Brain microvascular endothelial cell (primary cell): ENCODE data around the gene MAN1A1.

Source experiments
- DNase-seq: peaks from one replicate; pipeline ENCODE4 v3.0.0-alpha.2; 2020
- H3K27ac ChIP-seq: fragments of 250-450 bp; sonication (Bioruptor Pico); 2 replicates; pipeline ENCODE4 v1.5.1; 2020; ENCODE audit warnings: mild to moderate bottlenecking, moderate library complexity
- H3K27me3 ChIP-seq: fragments of 250-450 bp; sonication (Bioruptor Pico); replicated peaks from 2 replicates; pipeline ENCODE4 v1.5.1; 2020; ENCODE audit warnings: mild to moderate bottlenecking
- H3K36me3 ChIP-seq: fragments of 250-450 bp; sonication (Bioruptor Pico); replicated peaks from 2 replicates; pipeline ENCODE4 v1.5.1; 2020; ENCODE audit warnings: mild to moderate bottlenecking
- H3K4me3 ChIP-seq: 2 replicates; pipeline ENCODE4 v1.5.1; 2011; ENCODE audit warnings: low read depth, mild to moderate bottlenecking, control low read depth, low read length, moderate library complexity
- CTCF ChIP-seq: IDR thresholded peaks from 2 replicates; pipeline ENCODE4 v1.5.1; 2011; ENCODE audit warnings: low read depth, mild to moderate bottlenecking, moderate library complexity, low read length, control low read depth, inconsistent platforms; ENCODE audit errors: missing control alignments
- in situ Hi-C: cut with HindIII; loops from 2 replicates; pipeline ENCODE4 v1.10.0; 2017; ENCODE audit warnings: low sequenced_read_pairs, low pct_ligation_motif_present

MAN1A1 gene

GRCh38 chr6:119186490-119186889, 163.1 kb downstream of the MAN1A1 start:
- no peaks in the 10 kb centered on the region for H3K27me3 ChIP-seq
- no peaks in the 10 kb centered on the region for H3K36me3 ChIP-seq
- no peak for DNase-seq
- H3K27ac ChIP-seq = no peak overlapping the region
- in situ Hi-C loops = no loop called here
- no peak for TF ChIP-seq CTCF
- no peak overlapping the region for H3K4me3 ChIP-seq

GRCh38 chr6:119184008-119184648, 165.4 kb downstream of the MAN1A1 start:
- no peak for TF ChIP-seq CTCF
- in situ Hi-C loops = no loop called here
- Histone ChIP-seq H3K27me3 (no peaks in the 10 kb centered on the region), H3K27ac (no peak overlapping the region), H3K4me3 (no peak overlapping the region), H3K36me3 (no peaks in the 10 kb centered on the region)
- no peak for DNase-seq

- DNase-seq = no peak
- H3K36me3 ChIP-seq = no peaks in the 10 kb centered on the region
- H3K27ac ChIP-seq = no peak overlapping the region
- H3K4me3 ChIP-seq = no peak overlapping the region
- no peaks in the 10 kb centered on the region for H3K27me3 ChIP-seq
- no peak for TF ChIP-seq CTCF
- in situ Hi-C loops = no loop called here
Measured at GRCh38 chr6:119183457-119183856, 166.1 kb downstream of the MAN1A1 start.

GRCh38 chr6:119182875-119183274, 166.7 kb downstream of the MAN1A1 start:
- Histone ChIP-seq H3K27ac (no peak overlapping the region), H3K27me3 (no peaks in the 10 kb centered on the region), H3K4me3 (no peak overlapping the region), H3K36me3 (no peaks in the 10 kb centered on the region)
- DNase-seq = no peak
- in situ Hi-C loops = no loop called here
- no peak for TF ChIP-seq CTCF

- Histone ChIP-seq H3K4me3 (no peak overlapping the region), H3K36me3 (no peaks in the 10 kb centered on the region), H3K27ac (no peak overlapping the region), H3K27me3 (no peaks in the 10 kb centered on the region)
- no peak for TF ChIP-seq CTCF
- no peak for DNase-seq
- in situ Hi-C loops = no loop called here
Measured at GRCh38 chr6:119182216-119182803, 167.3 kb downstream of the MAN1A1 start.

GRCh38 chr6:119181046-119181445, 168.5 kb downstream of the MAN1A1 start:
- DNase-seq = no peak
- no peak for TF ChIP-seq CTCF
- Histone ChIP-seq H3K27ac (no peak overlapping the region), H3K36me3 (no peaks in the 10 kb centered on the region), H3K4me3 (no peak overlapping the region), H3K27me3 (no peaks in the 10 kb centered on the region)
- in situ Hi-C loops = no loop called here
